ENCODE data around the gene AP1AR. TPM values are rescaled to one million over a fixed set of nuclear protein-coding genes. Genes with fewer than 3 reads are reported as not detected.
A peak's percentile ranks its signal among the peaks of the same experiment; 100 is the strongest.

The AP1AR gene
- total and polyA plus RNA-seq, 4 donors, result 7.6 to 14.7 (median 7.8) TPM

GRCh38 chr4:112230879-112231778 is 458 bp upstream of the AP1AR start (continued):
- TF ChIP-seq, protein P1, sequence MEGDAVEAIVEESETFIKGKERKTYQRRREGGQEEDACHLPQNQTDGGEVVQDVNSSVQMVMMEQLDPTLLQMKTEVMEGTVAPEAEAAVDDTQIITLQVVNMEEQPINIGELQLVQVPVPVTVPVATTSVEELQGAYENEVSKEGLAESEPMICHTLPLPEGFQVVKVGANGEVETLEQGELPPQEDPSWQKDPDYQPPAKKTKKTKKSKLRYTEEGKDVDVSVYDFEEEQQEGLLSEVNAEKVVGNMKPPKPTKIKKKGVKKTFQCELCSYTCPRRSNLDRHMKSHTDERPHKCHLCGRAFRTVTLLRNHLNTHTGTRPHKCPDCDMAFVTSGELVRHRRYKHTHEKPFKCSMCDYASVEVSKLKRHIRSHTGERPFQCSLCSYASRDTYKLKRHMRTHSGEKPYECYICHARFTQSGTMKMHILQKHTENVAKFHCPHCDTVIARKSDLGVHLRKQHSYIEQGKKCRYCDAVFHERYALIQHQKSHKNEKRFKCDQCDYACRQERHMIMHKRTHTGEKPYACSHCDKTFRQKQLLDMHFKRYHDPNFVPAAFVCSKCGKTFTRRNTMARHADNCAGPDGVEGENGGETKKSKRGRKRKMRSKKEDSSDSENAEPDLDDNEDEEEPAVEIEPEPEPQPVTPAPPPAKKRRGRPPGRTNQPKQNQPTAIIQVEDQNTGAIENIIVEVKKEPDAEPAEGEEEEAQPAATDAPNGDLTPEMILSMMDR (IDR thresholded peaks at IDR 0.05; ENCODE audit: low read depth, low read length, missing input control), result no peak
- TF ChIP-seq YY1 (IDR thresholded peaks at IDR 0.05) (peak; percentile 89), GABPA (IDR thresholded peaks at IDR 0.05 in 1 of 2, conservative IDR thresholded peaks at IDR 0.05 in 1 of 2) (peak; percentile 84 to 95), RAD21 (IDR thresholded peaks at IDR 0.05) (peak; percentile 31 to 49), HNF4G (IDR thresholded peaks at IDR 0.05) (peak; percentile 98)
- TF ChIP-seq, protein P2, sequence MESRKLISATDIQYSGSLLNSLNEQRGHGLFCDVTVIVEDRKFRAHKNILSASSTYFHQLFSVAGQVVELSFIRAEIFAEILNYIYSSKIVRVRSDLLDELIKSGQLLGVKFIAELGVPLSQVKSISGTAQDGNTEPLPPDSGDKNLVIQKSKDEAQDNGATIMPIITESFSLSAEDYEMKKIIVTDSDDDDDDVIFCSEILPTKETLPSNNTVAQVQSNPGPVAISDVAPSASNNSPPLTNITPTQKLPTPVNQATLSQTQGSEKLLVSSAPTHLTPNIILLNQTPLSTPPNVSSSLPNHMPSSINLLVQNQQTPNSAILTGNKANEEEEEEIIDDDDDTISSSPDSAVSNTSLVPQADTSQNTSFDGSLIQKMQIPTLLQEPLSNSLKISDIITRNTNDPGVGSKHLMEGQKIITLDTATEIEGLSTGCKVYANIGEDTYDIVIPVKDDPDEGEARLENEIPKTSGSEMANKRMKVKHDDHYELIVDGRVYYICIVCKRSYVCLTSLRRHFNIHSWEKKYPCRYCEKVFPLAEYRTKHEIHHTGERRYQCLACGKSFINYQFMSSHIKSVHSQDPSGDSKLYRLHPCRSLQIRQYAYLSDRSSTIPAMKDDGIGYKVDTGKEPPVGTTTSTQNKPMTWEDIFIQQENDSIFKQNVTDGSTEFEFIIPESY (IDR thresholded peaks at IDR 0.05), result peak; percentile 86

- peak; percentile 55 for DNase-seq (ENCODE audit: low spot score)
Observed at GRCh38 chr4:112234952-112235609, 3.5 kb downstream of the AP1AR start.

More at GRCh38 chr4:112234952-112235609, 3.5 kb downstream of the AP1AR start:
- no peaks in the 10 kb centered on the region for H3K36me3 ChIP-seq (ENCODE audit: control insufficient read depth in 4 of 4, insufficient read depth in 3 of 4, low read depth in 1 of 4, low read length in 3 of 4)
- WGBS, result 49% methylated on average over 3 of the region's 3 CpGs
- no peaks in the 10 kb centered on the region for H3K27me3 ChIP-seq (ENCODE audit: control insufficient read depth in 4 of 4, insufficient read depth in 4 of 4, low read length in 3 of 4)
- H3K4me3 ChIP-seq (ENCODE audit: low read depth in 1 of 3, low read length in 3 of 3), result no peak overlapping the region
- H3K9ac ChIP-seq (ENCODE audit: low read depth in 1 of 2, low read length in 2 of 2), result no peak overlapping the region
- peaks cover 2 to 18% (median 9%) of the 10 kb centered on the region in 4 donors for H3K4me1 ChIP-seq (ENCODE audit: control insufficient read depth in 4 of 4, insufficient read depth in 4 of 4, low read length in 3 of 4)
- no peaks in the 10 kb centered on the region for H3K9me3 ChIP-seq (ENCODE audit: control insufficient read depth in 4 of 4, low read length in 3 of 4)
- no peak overlapping the region for H3K27ac ChIP-seq (ENCODE audit: low read depth in 1 of 2, low read length in 2 of 2)
- TF ChIP-seq TAF1 (conservative IDR thresholded peaks at IDR 0.05) (no peak), HNF4G (IDR thresholded peaks at IDR 0.05) (no peak), RXRA (IDR thresholded peaks at IDR 0.05) (no peak), EGR1 (IDR thresholded peaks at IDR 0.05; ENCODE audit: low read depth in 2 of 2) (no peak), JUND (IDR thresholded peaks at IDR 0.05) (peak; percentile 94 to 95), FOXA2 (IDR thresholded peaks at IDR 0.05) (no peak), RAD21 (IDR thresholded peaks at IDR 0.05) (peak; percentile 87 to 88), YY1 (IDR thresholded peaks at IDR 0.05) (no peak), HNF4A (conservative IDR thresholded peaks at IDR 0.05) (no peak)
- TF ChIP-seq, protein P2 (IDR thresholded peaks at IDR 0.05), result no peak
- TF ChIP-seq, protein P3, sequence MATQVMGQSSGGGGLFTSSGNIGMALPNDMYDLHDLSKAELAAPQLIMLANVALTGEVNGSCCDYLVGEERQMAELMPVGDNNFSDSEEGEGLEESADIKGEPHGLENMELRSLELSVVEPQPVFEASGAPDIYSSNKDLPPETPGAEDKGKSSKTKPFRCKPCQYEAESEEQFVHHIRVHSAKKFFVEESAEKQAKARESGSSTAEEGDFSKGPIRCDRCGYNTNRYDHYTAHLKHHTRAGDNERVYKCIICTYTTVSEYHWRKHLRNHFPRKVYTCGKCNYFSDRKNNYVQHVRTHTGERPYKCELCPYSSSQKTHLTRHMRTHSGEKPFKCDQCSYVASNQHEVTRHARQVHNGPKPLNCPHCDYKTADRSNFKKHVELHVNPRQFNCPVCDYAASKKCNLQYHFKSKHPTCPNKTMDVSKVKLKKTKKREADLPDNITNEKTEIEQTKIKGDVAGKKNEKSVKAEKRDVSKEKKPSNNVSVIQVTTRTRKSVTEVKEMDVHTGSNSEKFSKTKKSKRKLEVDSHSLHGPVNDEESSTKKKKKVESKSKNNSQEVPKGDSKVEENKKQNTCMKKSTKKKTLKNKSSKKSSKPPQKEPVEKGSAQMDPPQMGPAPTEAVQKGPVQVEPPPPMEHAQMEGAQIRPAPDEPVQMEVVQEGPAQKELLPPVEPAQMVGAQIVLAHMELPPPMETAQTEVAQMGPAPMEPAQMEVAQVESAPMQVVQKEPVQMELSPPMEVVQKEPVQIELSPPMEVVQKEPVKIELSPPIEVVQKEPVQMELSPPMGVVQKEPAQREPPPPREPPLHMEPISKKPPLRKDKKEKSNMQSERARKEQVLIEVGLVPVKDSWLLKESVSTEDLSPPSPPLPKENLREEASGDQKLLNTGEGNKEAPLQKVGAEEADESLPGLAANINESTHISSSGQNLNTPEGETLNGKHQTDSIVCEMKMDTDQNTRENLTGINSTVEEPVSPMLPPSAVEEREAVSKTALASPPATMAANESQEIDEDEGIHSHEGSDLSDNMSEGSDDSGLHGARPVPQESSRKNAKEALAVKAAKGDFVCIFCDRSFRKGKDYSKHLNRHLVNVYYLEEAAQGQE (IDR thresholded peaks at IDR 0.05), result no peak
- TF ChIP-seq, protein P1 (IDR thresholded peaks at IDR 0.05; ENCODE audit: low read depth, low read length, missing input control), result peak; percentile 73
- TF ChIP-seq, protein P4, sequence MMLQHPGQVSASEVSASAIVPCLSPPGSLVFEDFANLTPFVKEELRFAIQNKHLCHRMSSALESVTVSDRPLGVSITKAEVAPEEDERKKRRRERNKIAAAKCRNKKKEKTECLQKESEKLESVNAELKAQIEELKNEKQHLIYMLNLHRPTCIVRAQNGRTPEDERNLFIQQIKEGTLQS (IDR thresholded peaks at IDR 0.05), result peak; percentile 27
